HEK293T (cell line): Measurements from ENCODE around the gene GPRC5D.

Experiments used
- ARNT ChIP-seq: fragments of 450-650 bp; IDR thresholded peaks from 2 replicates; pipeline ENCODE4 v1.6.1; 2017; ENCODE audit warnings: mild to moderate bottlenecking
- BHLHE40 ChIP-seq: fragments of 450-650 bp; IDR thresholded peaks from 2 replicates; pipeline ENCODE4 v1.6.1; 2016; ENCODE audit warnings: mild to moderate bottlenecking, moderate library complexity, borderline replicate concordance
- CTBP1 ChIP-seq: fragments of 450-650 bp; IDR thresholded peaks from 2 replicates; pipeline ENCODE4 v1.6.1; 2016; ENCODE audit warnings: borderline replicate concordance
- ELF4 ChIP-seq: fragments of 450-650 bp; IDR thresholded peaks from 2 replicates; pipeline ENCODE4 v1.6.1; 2017; ENCODE audit warnings: antibody characterized with exemption
- FOXK2 ChIP-seq: fragments of 450-650 bp; IDR thresholded peaks from 2 replicates; pipeline ENCODE4 v1.6.1; 2016; ENCODE audit warnings: mild to moderate bottlenecking
- FOXM1 ChIP-seq: fragments of 450-650 bp; IDR thresholded peaks from 2 replicates; pipeline ENCODE4 v1.6.1; 2017; ENCODE audit warnings: mild to moderate bottlenecking, borderline replicate concordance
- HDGF ChIP-seq: fragments of 450-650 bp; IDR thresholded peaks from 2 replicates; pipeline ENCODE4 v1.6.1; 2017; ENCODE audit warnings: antibody characterized with exemption, borderline replicate concordance
- L3MBTL2 ChIP-seq: fragments of 450-650 bp; conservative IDR thresholded peaks from 2 replicates; pipeline ENCODE4 v1.6.1; 2016; ENCODE audit warnings: mild to moderate bottlenecking
- PKNOX1 ChIP-seq: fragments of 450-650 bp; IDR thresholded peaks from 2 replicates; pipeline ENCODE4 v1.6.1; 2016
- SP1 ChIP-seq: fragments of 450-650 bp; IDR thresholded peaks from 2 replicates; pipeline ENCODE4 v1.6.1; 2017
- SUZ12 ChIP-seq: fragments of 450-650 bp; IDR thresholded peaks from 2 replicates; pipeline ENCODE4 v1.6.1; 2016; ENCODE audit warnings: mild to moderate bottlenecking

- TF ChIP-seq CTBP1 = no peak
- TF ChIP-seq FOXK2 = no peak
- TF ChIP-seq L3MBTL2 = no peak
- TF ChIP-seq SP1 = no peak
- TF ChIP-seq SUZ12 = no peak
- TF ChIP-seq FOXM1 = no peak
- no peak for TF ChIP-seq HDGF
- TF ChIP-seq BHLHE40 = no peak
- no peak for TF ChIP-seq PKNOX1
- TF ChIP-seq ARNT = no peak
- no peak for TF ChIP-seq ELF4
These were observed 43.7 kb downstream of the GPRC5D start for GRCh38 chr12:12908252-12908651.
